Measurements from ENCODE around the gene C9orf85. TPM values are rescaled to one million over a fixed set of nuclear protein-coding genes. Genes with fewer than 3 reads are reported as not detected.

C9orf85 gene
- total and polyA plus RNA-seq, 2 of the 4 experiments (the other 2 are of a cell fraction), result 4.3 to 8.4 TPM

GRCh38 chr9:71904076-71904475 lies 7.4 kb upstream of the C9orf85 start:
- Histone ChIP-seq H4K20me1 (ENCODE audit: insufficient read depth, low read length) (peaks cover 20% of the 10 kb centered on the region), H3K4me2 (ENCODE audit: low read depth, low read length) (no peak overlapping the region)
- CTCF ChIA-PET, result no interaction called here

More at GRCh38 chr9:71904076-71904475, 7.4 kb upstream of the C9orf85 start:
- Histone ChIP-seq H2BK5ac (ENCODE audit: low read depth, low read length, poor library complexity, severe bottlenecking) (no peak overlapping the region), H4K5ac (ENCODE audit: low read depth, low read length) (no peak overlapping the region), H3K4ac (ENCODE audit: low read depth, low read length) (no peak overlapping the region), H4K91ac (ENCODE audit: insufficient read depth, low read depth, low read length) (no peak overlapping the region), H3K36me3 (ENCODE audit: control insufficient read depth, insufficient read depth, low read length) (no peaks in the 10 kb centered on the region), H3K79me1 (ENCODE audit: low read depth in 1 of 2, low read length in 2 of 2) (peaks cover 19 to 48% of the 10 kb centered on the region in 2 experiments), H3K9ac (ENCODE audit: low read depth, low read length) (no peak overlapping the region), H2BK20ac (ENCODE audit: low read depth, low read length) (no peak overlapping the region), H4K8ac (ENCODE audit: low read depth in 2 of 2, low read length in 2 of 2) (no peak overlapping the region), H2AK9ac (replicated peaks; ENCODE audit: low read depth, low read length, poor library complexity) (no peak overlapping the region), H3K27ac (ENCODE audit: insufficient read depth, low read length) (no peak overlapping the region), H3K9me3 (ENCODE audit: control insufficient read depth, insufficient read depth, low read length) (no peaks in the 10 kb centered on the region), H3K4me1 (ENCODE audit: control insufficient read depth, insufficient read depth, low read length) (no peaks in the 10 kb centered on the region; the same call in 1 of the 2 replicates), H3K4me3 (ENCODE audit: insufficient read depth, low read depth, low read length) (no peak overlapping the region), H3K23ac (ENCODE audit: low read depth, low read length) (no peak overlapping the region), H3K14ac (replicated peaks; ENCODE audit: low read depth, low read length) (no peak overlapping the region), H3K27me3 (ENCODE audit: control insufficient read depth, insufficient read depth, low read length) (no peaks in the 10 kb centered on the region), H3K18ac (ENCODE audit: low read depth, low read length) (no peak overlapping the region), H2AK5ac (ENCODE audit: low read depth, low read length) (no peak overlapping the region), H3K9me1 (ENCODE audit: insufficient read depth, low read length) (no peaks in the 10 kb centered on the region), H2AFZ (replicated peaks; ENCODE audit: low read length, poor library complexity) (no peak overlapping the region), H3K56ac (ENCODE audit: extremely low read depth, insufficient read depth, low read length) (no peak overlapping the region), H2BK15ac (ENCODE audit: low read depth, low read length) (no peak overlapping the region), H2BK120ac (ENCODE audit: low read depth, low read length) (no peak overlapping the region)
- no TSS peak for BruUV-seq (replicated peaks)
- in situ Hi-C loops (cut with MboI; ENCODE audit: low sequenced_read_pairs), result no loop called here
- DNase-seq, result no peak
- ATAC-seq (ENCODE audit: low read depth), result no peak
- WGBS, 2 experiments (ENCODE audit: extremely low coverage in 2 of 2, insufficient read length in 1 of 2), result no CpG with 5 or more reads among the region's 2 CpGs
- no peak for TF ChIP-seq MAFK (IDR thresholded peaks at IDR 0.05; ENCODE audit: low read depth, low read length)
- TF ChIP-seq RCOR1 (IDR thresholded peaks at IDR 0.05; ENCODE audit: insufficient replicate concordance, low read length), result no peak
- no peak for TF ChIP-seq CHD1 (IDR thresholded peaks at IDR 0.05; ENCODE audit: low read depth, low read length)
- TF ChIP-seq SMC3 (IDR thresholded peaks at IDR 0.05; ENCODE audit: low read depth, low read length), result no peak
- TF ChIP-seq USF2 (IDR thresholded peaks at IDR 0.05; ENCODE audit: low read depth, low read length), result no peak
- TF ChIP-seq, protein P1, sequence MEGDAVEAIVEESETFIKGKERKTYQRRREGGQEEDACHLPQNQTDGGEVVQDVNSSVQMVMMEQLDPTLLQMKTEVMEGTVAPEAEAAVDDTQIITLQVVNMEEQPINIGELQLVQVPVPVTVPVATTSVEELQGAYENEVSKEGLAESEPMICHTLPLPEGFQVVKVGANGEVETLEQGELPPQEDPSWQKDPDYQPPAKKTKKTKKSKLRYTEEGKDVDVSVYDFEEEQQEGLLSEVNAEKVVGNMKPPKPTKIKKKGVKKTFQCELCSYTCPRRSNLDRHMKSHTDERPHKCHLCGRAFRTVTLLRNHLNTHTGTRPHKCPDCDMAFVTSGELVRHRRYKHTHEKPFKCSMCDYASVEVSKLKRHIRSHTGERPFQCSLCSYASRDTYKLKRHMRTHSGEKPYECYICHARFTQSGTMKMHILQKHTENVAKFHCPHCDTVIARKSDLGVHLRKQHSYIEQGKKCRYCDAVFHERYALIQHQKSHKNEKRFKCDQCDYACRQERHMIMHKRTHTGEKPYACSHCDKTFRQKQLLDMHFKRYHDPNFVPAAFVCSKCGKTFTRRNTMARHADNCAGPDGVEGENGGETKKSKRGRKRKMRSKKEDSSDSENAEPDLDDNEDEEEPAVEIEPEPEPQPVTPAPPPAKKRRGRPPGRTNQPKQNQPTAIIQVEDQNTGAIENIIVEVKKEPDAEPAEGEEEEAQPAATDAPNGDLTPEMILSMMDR (conservative IDR thresholded peaks at IDR 0.05; ENCODE audit: low read depth, low read length), result no peak
- no peak for TF ChIP-seq NFE2L2 (IDR thresholded peaks at IDR 0.05; ENCODE audit: low read depth, low read length)
- no peak for TF ChIP-seq MXI1 (IDR thresholded peaks at IDR 0.05; ENCODE audit: borderline replicate concordance, low read depth, low read length)
- TF ChIP-seq CEBPB (IDR thresholded peaks at IDR 0.05; ENCODE audit: low read depth, low read length), result no peak
- POLR2A ChIA-PET (ENCODE audit: unreplicated experiment), result no interaction called here
- dilution Hi-C loops (cut with HindIII; ENCODE audit: low sequenced_read_pairs, unreplicated experiment), result no loop called here
- intact Hi-C loops (cut with micrococcal nuclease), result loop anchor here (5.0 kb wide), 1 partner anchor 33 kb away; no protein-coding TSS in a partner anchor
